Nephron progenitor cell (in vitro differentiated cells): ENCODE results near the gene ABR.
"Not testable (repeated sequence)": the region's sequence is repeated elsewhere in the genome, so short reads cannot be mapped to it uniquely, and the experiment has no call there.

Source experiments
- DNase-seq: peaks from one replicate; pipeline ENCODE4 v3.0.0; 2021
- H3K27ac Mint-ChIP-seq: 2 replicates; pipeline ENCODE4 v1.8.0; 2021; ENCODE audit warnings: mild to moderate bottlenecking, moderate library complexity, mixed read lengths
- H3K27me3 Mint-ChIP-seq: 2 replicates; pipeline ENCODE4 v1.8.0; 2021; ENCODE audit warnings: mild to moderate bottlenecking, low read depth, mixed read lengths; ENCODE audit not compliant: poor library complexity
- H3K36me3 Mint-ChIP-seq: 2 replicates; pipeline ENCODE4 v1.8.0; 2021; ENCODE audit warnings: low read depth, mixed read lengths
- H3K4me1 Mint-ChIP-seq: 2 replicates; pipeline ENCODE4 v1.8.0; 2021; ENCODE audit warnings: mixed read lengths
- H3K4me3 Mint-ChIP-seq: 2 replicates; pipeline ENCODE4 v1.8.0; 2021; ENCODE audit warnings: mild to moderate bottlenecking, moderate library complexity, mixed read lengths
- H3K9me3 Mint-ChIP-seq: 2 replicates; pipeline ENCODE4 v1.8.0; 2021; ENCODE audit warnings: mild to moderate bottlenecking, moderate library complexity, mixed read lengths
- TF ChIP-seq, protein P1 (sequence below): fragments of 200-600 bp; sonication (generic); IDR thresholded peaks from 2 replicates; pipeline ENCODE4 v1.5.0; 2021; ENCODE audit warnings: antibody characterized with exemption

ABR gene

GRCh38 chr17:1069847-1070246 lies 109.9 kb downstream of the ABR start:
- peaks cover 11% of the 10 kb centered on the region for H3K4me1 Mint-ChIP-seq
- no peaks in the 10 kb centered on the region for H3K27me3 Mint-ChIP-seq
- no peak for DNase-seq
- no peak overlapping the region for H3K4me3 Mint-ChIP-seq
- H3K27ac Mint-ChIP-seq: no peak overlapping the region
- TF ChIP-seq, protein P1, sequence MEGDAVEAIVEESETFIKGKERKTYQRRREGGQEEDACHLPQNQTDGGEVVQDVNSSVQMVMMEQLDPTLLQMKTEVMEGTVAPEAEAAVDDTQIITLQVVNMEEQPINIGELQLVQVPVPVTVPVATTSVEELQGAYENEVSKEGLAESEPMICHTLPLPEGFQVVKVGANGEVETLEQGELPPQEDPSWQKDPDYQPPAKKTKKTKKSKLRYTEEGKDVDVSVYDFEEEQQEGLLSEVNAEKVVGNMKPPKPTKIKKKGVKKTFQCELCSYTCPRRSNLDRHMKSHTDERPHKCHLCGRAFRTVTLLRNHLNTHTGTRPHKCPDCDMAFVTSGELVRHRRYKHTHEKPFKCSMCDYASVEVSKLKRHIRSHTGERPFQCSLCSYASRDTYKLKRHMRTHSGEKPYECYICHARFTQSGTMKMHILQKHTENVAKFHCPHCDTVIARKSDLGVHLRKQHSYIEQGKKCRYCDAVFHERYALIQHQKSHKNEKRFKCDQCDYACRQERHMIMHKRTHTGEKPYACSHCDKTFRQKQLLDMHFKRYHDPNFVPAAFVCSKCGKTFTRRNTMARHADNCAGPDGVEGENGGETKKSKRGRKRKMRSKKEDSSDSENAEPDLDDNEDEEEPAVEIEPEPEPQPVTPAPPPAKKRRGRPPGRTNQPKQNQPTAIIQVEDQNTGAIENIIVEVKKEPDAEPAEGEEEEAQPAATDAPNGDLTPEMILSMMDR: no peak
- peaks cover 23% of the 10 kb centered on the region for H3K9me3 Mint-ChIP-seq
- H3K36me3 Mint-ChIP-seq: peaks cover 44% of the 10 kb centered on the region

GRCh38 chr17:1068356-1068755 lies 111.4 kb downstream of the ABR start:
- H3K9me3 Mint-ChIP-seq: peaks cover 23% of the 10 kb centered on the region
- TF ChIP-seq, protein P1: no peak
- DNase-seq: no peak
- H3K27me3 Mint-ChIP-seq: no peaks in the 10 kb centered on the region
- peaks cover 8% of the 10 kb centered on the region for H3K4me1 Mint-ChIP-seq
- peaks cover 44% of the 10 kb centered on the region for H3K36me3 Mint-ChIP-seq
- peak overlapping the region; percentile 33 for H3K27ac Mint-ChIP-seq
- no peak overlapping the region for H3K4me3 Mint-ChIP-seq

DNA sequence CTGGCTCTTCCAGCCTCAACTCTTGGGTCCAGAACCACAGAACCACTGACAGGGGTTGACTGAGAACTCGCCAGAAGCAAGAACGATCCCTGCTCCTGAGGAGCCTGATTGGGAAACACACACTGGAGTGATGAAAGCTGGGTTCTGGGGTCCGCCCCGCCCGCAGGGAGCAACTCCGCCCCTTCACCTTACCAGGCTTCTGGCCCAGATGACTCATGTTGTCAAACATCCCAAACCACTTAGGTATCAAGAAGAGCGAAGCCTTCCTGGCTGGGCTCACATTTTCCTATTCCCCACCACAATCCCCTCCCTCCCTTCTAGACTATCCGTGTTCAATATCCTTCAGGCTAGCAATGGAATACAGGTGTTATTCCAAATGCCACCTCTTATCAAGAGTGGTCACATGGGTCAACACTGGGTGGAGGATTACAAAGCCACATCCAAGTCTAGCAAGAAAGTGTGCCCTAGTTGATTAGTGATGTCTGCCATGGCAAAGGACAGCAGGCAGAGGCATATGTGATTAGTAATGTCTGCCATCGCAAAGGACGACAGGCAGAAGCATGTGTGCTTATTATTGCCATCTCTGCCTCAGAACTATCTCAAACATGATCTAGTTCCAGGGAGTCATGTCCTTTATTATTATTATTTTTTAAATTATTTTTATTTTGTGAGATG lies 112.4 kb downstream of the ABR start:
- DNase-seq: no peak
- Mint-ChIP-seq H3K27me3 (no peaks in the 10 kb centered on the region), H3K9me3 (peaks cover 23% of the 10 kb centered on the region), H3K4me3 (no peak overlapping the region), H3K4me1 (peaks cover 7% of the 10 kb centered on the region), H3K36me3 (peaks cover 48% of the 10 kb centered on the region), H3K27ac (no peak overlapping the region)
- TF ChIP-seq, protein P1: no peak

GRCh38 chr17:1065416-1065815 lies 114.4 kb downstream of the ABR start:
- not testable (repeated sequence) for H3K4me3 Mint-ChIP-seq, DNase-seq, H3K4me1 Mint-ChIP-seq, H3K27me3 Mint-ChIP-seq, H3K27ac Mint-ChIP-seq
- Mint-ChIP-seq H3K36me3 (peaks cover 59% of the 10 kb centered on the region), H3K9me3 (peaks cover 23% of the 10 kb centered on the region)

DNA sequence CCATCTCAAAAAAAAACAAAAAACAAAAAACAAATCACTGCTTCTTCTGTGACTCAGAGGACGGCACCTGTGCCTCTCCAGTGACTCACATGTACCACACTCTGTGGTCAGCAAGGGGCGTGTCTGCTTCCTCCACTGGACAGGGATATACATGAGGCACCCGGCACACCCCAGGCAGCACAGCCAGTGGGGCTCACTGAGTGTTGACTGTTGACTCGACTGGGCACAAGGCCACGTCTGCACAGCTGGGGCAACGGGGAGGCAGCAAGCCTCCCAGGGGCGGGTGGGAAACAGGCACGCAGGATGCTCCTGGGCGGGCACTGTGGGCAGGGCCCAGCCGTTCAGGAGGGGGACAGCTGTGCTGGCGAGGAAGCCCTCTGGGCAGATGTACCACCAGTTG lies 118.8 kb downstream of the ABR start:
- H3K4me3 Mint-ChIP-seq: no peak overlapping the region
- H3K27ac Mint-ChIP-seq: no peak overlapping the region
- peaks cover 58% of the 10 kb centered on the region for H3K36me3 Mint-ChIP-seq
- peaks cover 7% of the 10 kb centered on the region for H3K9me3 Mint-ChIP-seq
- no peak for DNase-seq
- TF ChIP-seq, protein P1: no peak
- H3K27me3 Mint-ChIP-seq: no peaks in the 10 kb centered on the region
- peaks cover 13% of the 10 kb centered on the region for H3K4me1 Mint-ChIP-seq

DNA sequence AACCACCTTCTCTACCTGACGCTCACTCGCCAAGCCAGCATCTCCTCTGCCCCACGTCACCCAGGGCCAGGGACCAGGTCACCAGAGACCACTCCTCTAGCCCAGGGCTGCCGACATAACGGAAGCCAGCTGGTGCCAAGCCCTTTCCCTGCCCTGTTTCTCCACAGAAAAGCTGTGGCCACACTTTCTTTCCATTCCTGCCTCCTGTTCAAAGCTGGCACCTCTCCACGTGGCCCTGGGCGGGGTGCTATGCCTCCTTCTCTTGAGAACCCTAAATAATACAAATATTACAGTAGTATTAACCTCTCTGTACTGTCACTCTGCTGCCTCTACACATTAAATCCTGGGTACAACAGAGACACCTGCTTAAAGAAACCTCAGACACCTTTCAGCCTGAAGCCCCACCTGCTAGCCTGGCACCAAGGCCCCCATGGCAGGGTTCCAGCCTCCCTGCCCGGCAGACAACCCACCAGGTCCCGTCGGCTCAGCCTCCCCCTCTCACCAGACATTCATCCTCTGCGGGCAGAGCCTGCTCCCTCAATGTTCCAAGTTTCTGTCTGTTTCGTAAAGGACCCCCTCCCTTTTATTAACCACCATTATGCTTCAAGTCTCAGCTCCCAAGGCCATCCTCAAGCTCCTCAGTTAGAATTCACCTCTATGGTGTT lies 120.5 kb downstream of the ABR start:
- peak overlapping the region; percentile 61 for H3K27ac Mint-ChIP-seq
- peaks cover 52% of the 10 kb centered on the region for H3K36me3 Mint-ChIP-seq
- TF ChIP-seq, protein P1: no peak
- no peaks in the 10 kb centered on the region for H3K9me3 Mint-ChIP-seq
- H3K4me1 Mint-ChIP-seq: peaks cover 13% of the 10 kb centered on the region
- H3K27me3 Mint-ChIP-seq: no peaks in the 10 kb centered on the region
- H3K4me3 Mint-ChIP-seq: no peak overlapping the region
- DNase-seq: no peak
